IgD-negative memory B cell (primary cell): ENCODE measurements around the gene MGRN1. TPM values are rescaled to one million over a fixed set of nuclear protein-coding genes. Genes with fewer than 3 reads are reported as not detected.
A peak's percentile ranks its signal among the peaks of the same experiment; 100 is the strongest.

ENCODE experiments used
- H3K27ac Mint-ChIP-seq, 3 donors: one replicate each; pipeline ENCODE4 v1.8.0; 2020 to 2022; ENCODE audit warnings: mild to moderate bottlenecking in 3 of 3, mixed read lengths in 3 of 3, moderate library complexity in 1 of 3
- H3K27me3 Mint-ChIP-seq: one replicate; pipeline ENCODE4 v1.8.0; 2021; ENCODE audit warnings: mixed read lengths
- H3K36me3 Mint-ChIP-seq: one replicate; pipeline ENCODE4 v1.8.0; 2020; ENCODE audit warnings: mild to moderate bottlenecking, mixed read lengths
- H3K4me1 Mint-ChIP-seq, 3 donors: one replicate each; pipeline ENCODE4 v1.8.0; 2020 to 2022; ENCODE audit warnings: mixed read lengths in 3 of 3, mild to moderate bottlenecking in 1 of 3
- H3K4me3 Mint-ChIP-seq, 4 donors: one replicate each; pipeline ENCODE4 v1.8.0; 2020 to 2022; ENCODE audit warnings: mild to moderate bottlenecking in 4 of 4, mixed read lengths in 4 of 4, moderate library complexity in 3 of 4
- H3K9me3 Mint-ChIP-seq, 3 donors: one replicate each; pipeline ENCODE4 v1.8.0; 2020 to 2021; ENCODE audit warnings: mixed read lengths in 3 of 3, mild to moderate bottlenecking in 1 of 3
- polyA plus RNA-seq: library from polyadenylated mRNA; unstranded; fragments of 300-500 nt; fragmentation: Illumina TruSeq; gene quantifications from one replicate; pipeline ENCODE4 v1.2.3, GENCODE V29; 2021

MGRN1 gene
- polyA plus RNA-seq, 1 donor from 2014 or later: 8.5 TPM

- no peaks in the 10 kb centered on the region for H3K27me3 Mint-ChIP-seq
- H3K4me1 Mint-ChIP-seq: peaks cover 0 to 8% (median 6%) of the 10 kb centered on the region in 3 donors
- no peaks in the 10 kb centered on the region for H3K36me3 Mint-ChIP-seq
- H3K27ac Mint-ChIP-seq: peak overlapping the region in 2 of 3 donors; percentile 82 to 87
- peak overlapping the region; percentile 84 to 91 (median 86) for H3K4me3 Mint-ChIP-seq
- H3K9me3 Mint-ChIP-seq: no peaks in the 10 kb centered on the region
Observed at GRCh38 chr16:4693956-4694641, 69.5 kb downstream of the MGRN1 start.

- Mint-ChIP-seq H3K4me3 (peak overlapping the region; percentile 84 to 91 (median 86)), H3K36me3 (no peaks in the 10 kb centered on the region), H3K9me3 (no peaks in the 10 kb centered on the region), H3K27ac (peak overlapping the region; percentile 46 to 60 (median 47)), H3K4me1 (peaks cover 0 to 8% (median 6%) of the 10 kb centered on the region in 3 donors), H3K27me3 (no peaks in the 10 kb centered on the region)
Observed at GRCh38 chr16:4694642-4695451, 70.2 kb downstream of the MGRN1 start.

- H3K4me3 Mint-ChIP-seq: peak overlapping the region; percentile 48 to 91 (median 81)
- H3K36me3 Mint-ChIP-seq: no peaks in the 10 kb centered on the region
- H3K27ac Mint-ChIP-seq: peak overlapping the region; percentile 46 to 60 (median 47)
- no peaks in the 10 kb centered on the region for H3K27me3 Mint-ChIP-seq
- H3K4me1 Mint-ChIP-seq: peaks cover 0 to 8% (median 6%) of the 10 kb centered on the region in 3 donors
- H3K9me3 Mint-ChIP-seq: no peaks in the 10 kb centered on the region
Observed at GRCh38 chr16:4695473-4696171, 71.0 kb downstream of the MGRN1 start.

- H3K27me3 Mint-ChIP-seq: no peaks in the 10 kb centered on the region
- H3K4me3 Mint-ChIP-seq: peak overlapping the region in 1 of 4 donors; percentile 91
- no peaks in the 10 kb centered on the region for H3K9me3 Mint-ChIP-seq
- peak overlapping the region in 1 of 3 donors; percentile 53 for H3K27ac Mint-ChIP-seq
- H3K4me1 Mint-ChIP-seq: peaks cover 0 to 8% (median 6%) of the 10 kb centered on the region in 3 donors
- H3K36me3 Mint-ChIP-seq: no peaks in the 10 kb centered on the region
Observed at GRCh38 chr16:4696172-4696904, 71.7 kb downstream of the MGRN1 start.

GRCh38 chr16:4696905-4697847 lies 72.5 kb downstream of the MGRN1 start:
- Mint-ChIP-seq H3K27ac (no peak overlapping the region), H3K36me3 (no peaks in the 10 kb centered on the region), H3K4me1 (peaks cover 0 to 8% (median 6%) of the 10 kb centered on the region in 3 donors)

GRCh38 chr16:4697848-4698291 lies 73.2 kb downstream of the MGRN1 start:
- Mint-ChIP-seq H3K27me3 (no peaks in the 10 kb centered on the region), H3K4me1 (peaks cover 0 to 4% (median 1%) of the 10 kb centered on the region in 3 donors), H3K27ac (no peak overlapping the region), H3K36me3 (peaks cover under 1% of the 10 kb centered on the region), H3K4me3 (no peak overlapping the region), H3K9me3 (no peaks in the 10 kb centered on the region)

More at GRCh38 chr16:4696905-4697847, 72.5 kb downstream of the MGRN1 start:
- peak overlapping the region in 2 of 4 donors; percentile 54 to 91 for H3K4me3 Mint-ChIP-seq
- H3K27me3 Mint-ChIP-seq: no peaks in the 10 kb centered on the region
- H3K9me3 Mint-ChIP-seq: no peaks in the 10 kb centered on the region

GRCh38 chr16:4698321-4699045 lies 73.9 kb downstream of the MGRN1 start:
- Mint-ChIP-seq H3K9me3 (no peaks in the 10 kb centered on the region), H3K27ac (no peak overlapping the region), H3K4me3 (no peak overlapping the region), H3K36me3 (peaks cover 3% of the 10 kb centered on the region), H3K27me3 (no peaks in the 10 kb centered on the region), H3K4me1 (peaks cover 0 to 4% (median 1%) of the 10 kb centered on the region in 3 donors)

- Mint-ChIP-seq H3K27ac (peak overlapping the region in 2 of 3 donors; percentile 48 to 71), H3K9me3 (no peaks in the 10 kb centered on the region), H3K4me3 (peak overlapping the region in 1 of 4 donors; percentile 58), H3K36me3 (peaks cover 3% of the 10 kb centered on the region), H3K4me1 (peaks cover 0 to 4% (median 1%) of the 10 kb centered on the region in 3 donors), H3K27me3 (no peaks in the 10 kb centered on the region)
Observed at GRCh38 chr16:4699046-4699556, 74.5 kb downstream of the MGRN1 start.

GRCh38 chr16:4700380-4700996 lies 75.9 kb downstream of the MGRN1 start:
- Mint-ChIP-seq H3K4me3 (peak overlapping the region in 1 of 4 donors; percentile 63), H3K36me3 (peaks cover 3% of the 10 kb centered on the region), H3K4me1 (no peaks in the 10 kb centered on the region), H3K9me3 (no peaks in the 10 kb centered on the region), H3K27me3 (no peaks in the 10 kb centered on the region), H3K27ac (peak overlapping the region in 1 of 3 donors; percentile 48)

GRCh38 chr16:4700997-4701743 lies 76.5 kb downstream of the MGRN1 start:
- Mint-ChIP-seq H3K36me3 (peaks cover 3% of the 10 kb centered on the region), H3K4me3 (peak overlapping the region in 1 of 4 donors; percentile 63), H3K27me3 (no peaks in the 10 kb centered on the region), H3K4me1 (no peaks in the 10 kb centered on the region), H3K27ac (peak overlapping the region in 1 of 3 donors; percentile 29), H3K9me3 (no peaks in the 10 kb centered on the region)

- Mint-ChIP-seq H3K4me3 (peak overlapping the region in 1 of 4 donors; percentile 8), H3K36me3 (peaks cover 5% of the 10 kb centered on the region), H3K27me3 (no peaks in the 10 kb centered on the region), H3K9me3 (no peaks in the 10 kb centered on the region), H3K27ac (peak overlapping the region in 1 of 3 donors; percentile 29), H3K4me1 (no peaks in the 10 kb centered on the region)
Observed at GRCh38 chr16:4701791-4702465, 77.3 kb downstream of the MGRN1 start.
